GM21576 (cell line): ENCODE results near the gene RASGRF1.
"Not testable (repeated sequence)": the region's sequence is repeated elsewhere in the genome, so short reads cannot be mapped to it uniquely, and the experiment has no call there.

Experiments used
- ATAC-seq: cut with Tn5 transposase; IDR thresholded peaks from one replicate; pipeline ENCODE4 v1.9.1; 2021; ENCODE audit warnings: mild to moderate bottlenecking, moderate library complexity; ENCODE audit not compliant: unreplicated experiment

The RASGRF1 gene

DNA sequence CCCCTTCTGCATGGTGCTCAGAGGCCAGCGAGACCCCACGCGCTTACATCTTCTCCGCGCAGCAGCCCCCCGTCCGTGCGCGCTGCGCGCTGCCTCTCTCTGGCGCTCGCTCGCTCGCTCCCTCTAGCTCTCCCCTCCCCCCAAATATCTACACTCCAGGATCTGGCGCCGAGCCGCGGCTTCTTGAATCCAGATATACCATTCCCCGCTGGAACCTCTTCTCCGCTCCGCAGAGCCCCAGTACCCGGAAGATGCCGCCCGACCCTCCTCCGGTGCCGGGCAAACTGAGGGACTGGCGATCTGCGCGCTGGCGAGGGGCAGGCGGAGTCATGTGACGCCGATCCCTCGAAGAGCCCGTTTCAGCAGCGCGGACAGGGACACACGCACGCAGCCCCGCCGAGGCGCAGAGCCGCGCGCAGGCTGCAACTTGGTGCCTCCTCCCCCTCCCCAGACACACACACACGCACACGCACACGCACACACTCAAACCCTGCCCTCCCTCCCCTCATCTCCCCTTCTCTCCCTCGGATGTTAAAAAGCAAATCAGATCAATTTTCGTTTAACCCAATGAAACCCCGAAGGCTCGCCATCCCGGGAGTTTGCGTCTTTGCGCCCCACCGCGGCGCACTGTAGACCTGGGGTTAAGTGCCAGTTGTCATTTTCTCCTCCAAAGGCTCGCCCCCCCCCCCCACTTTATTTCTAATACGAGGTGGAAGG lies at the start of gene RASGRF1:
RASGRF1 (minus strand) TSS at position 294 of the 717 bp plus-strand sequence; CDS start at position 12, 282 bp downstream.
- no peak for ATAC-seq

DNA sequence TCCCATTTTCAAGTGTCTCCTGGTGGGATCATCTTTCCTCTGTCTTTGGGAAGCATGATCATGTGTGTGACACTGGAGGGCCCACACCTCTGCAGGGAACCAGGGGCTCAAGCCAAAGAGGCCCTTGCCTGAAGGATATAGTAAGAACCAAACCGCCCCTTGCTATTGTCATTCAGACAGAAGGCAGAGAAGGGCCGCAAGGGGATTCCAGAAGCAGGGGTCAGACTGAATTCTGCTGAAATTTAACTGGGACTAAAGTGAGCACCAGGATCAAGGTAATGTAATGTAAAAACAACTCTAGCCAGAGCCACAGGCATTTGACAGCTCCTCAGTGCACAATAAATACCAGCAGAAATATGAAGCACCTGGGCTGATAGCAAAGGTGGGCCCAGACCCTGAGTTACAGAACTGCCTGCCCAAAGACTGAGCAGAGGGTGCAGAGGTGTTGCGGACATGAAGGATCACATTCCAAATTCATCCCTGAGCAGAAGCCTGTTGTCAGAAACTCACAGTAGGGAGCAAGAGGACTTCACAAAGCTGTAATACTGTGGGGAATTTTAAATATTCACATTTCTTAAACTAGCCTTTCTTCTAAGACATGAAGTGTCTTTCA lies 46.0 kb upstream of the RASGRF1 start:
- no peak for ATAC-seq

DNA sequence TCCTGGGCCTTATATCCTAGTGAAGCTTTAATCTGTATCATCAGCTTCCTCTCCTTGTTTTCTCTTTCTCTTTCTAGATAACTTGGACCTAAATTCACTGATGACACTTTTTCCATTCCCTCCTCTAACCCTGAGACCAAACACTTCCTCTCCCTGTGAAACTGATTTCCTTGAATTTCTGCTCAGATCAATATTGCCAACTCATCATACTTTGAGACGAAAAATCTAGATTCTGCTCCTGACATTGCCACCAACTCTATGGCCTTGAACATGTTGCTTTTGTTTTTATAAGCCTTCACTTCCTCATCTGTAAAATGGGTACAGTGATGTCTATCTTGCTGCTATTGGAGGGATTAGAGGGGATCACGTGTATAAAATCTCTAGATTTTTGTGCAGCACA lies 42.7 kb upstream of the RASGRF1 start:
- no peak for ATAC-seq

- no peak for ATAC-seq
These were observed 42.2 kb upstream of the RASGRF1 start for GRCh38 chr15:79132770-79133169.

DNA sequence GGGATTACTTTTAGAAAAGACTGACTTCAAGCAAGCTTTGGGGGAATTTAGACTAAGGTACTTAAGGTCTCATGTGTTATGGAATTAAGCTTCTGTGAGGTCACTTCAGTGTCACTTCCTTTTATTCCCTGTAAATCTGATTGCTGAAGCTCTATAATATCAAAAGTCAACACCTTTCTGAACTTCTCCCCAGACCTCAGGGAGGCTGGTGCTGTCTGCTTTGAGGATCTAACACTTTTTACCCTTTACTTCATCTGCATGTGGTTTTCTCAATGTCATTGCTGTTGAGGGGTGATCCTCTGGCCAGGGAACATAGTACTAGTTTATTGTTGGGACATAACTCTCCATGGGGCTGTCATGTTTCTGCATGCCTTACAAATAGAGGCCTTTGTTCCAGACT lies 41.8 kb upstream of the RASGRF1 start:
- no peak for ATAC-seq

DNA sequence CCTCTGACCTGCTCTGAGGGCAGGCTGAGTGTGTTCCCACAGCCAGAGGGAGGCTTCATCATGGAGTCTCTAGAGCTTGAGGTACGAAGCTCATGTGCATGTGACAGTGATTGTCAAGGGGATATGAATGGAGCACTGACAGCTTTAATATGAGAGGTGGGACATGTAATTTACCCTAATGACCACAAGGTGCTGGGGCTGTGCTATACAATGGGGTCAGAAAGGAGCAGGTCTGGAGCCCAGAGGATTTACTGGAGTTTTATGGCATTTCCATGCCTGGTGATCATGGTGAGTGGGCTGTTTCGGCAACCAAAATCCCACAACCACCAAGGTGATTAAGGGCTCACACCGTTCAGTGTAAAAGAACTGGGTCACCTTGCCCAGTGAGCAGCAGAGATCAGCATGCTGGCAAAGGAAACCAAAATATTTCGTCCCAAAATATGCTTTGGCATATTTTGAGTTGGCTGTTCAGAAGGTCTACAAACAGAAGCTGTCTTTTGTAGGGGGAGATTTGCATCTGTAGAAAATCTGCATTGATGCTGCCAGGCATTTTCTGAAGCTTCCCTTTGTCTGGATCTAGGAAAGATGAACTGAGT lies 40.1 kb upstream of the RASGRF1 start:
- ATAC-seq: no peak

- ATAC-seq: no peak
These were observed 38.7 kb upstream of the RASGRF1 start for GRCh38 chr15:79129235-79129634.

DNA sequence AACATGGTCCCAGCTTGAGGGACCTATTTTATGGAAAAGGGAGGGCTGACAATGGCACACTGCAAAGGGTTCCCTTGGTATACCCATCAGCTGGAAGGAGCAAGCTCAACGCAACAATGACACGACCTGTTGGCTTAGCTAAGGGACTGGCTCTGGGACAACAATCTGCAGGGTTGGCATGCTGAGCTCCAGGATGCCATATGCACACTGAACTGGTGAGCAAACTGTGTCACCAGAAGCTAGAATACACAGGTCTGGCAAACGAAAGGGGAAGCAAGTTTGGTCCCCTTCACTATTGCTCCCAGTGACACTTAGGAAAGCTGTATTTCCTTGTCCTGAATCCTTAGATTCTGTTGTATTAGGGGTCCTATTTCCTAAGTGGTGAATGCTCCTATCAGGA lies 38.0 kb upstream of the RASGRF1 start:
- no peak for ATAC-seq

- no peak for ATAC-seq
These were observed 33.8 kb upstream of the RASGRF1 start for GRCh38 chr15:79124388-79124787.

GRCh38 chr15:79122991-79123390 lies 32.4 kb upstream of the RASGRF1 start:
- no peak for ATAC-seq

DNA sequence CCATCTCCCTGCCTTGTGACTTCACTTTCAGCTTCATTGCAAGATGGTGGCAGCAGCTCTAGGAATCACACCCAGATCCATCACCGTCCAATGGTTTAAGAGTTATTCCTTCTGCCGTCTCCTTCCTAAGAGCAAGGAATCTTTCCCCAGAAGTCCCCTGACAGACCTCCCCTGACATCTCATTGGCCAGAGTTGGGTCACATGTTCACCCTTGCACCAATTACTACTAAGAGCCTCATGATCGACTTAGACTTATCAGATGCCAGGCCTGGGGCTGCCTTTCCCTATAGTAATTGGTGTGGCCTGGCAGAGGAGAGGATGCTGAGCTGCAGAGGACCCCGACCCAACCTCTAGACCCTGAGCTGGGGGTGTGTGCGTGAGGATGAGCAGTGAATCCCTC lies 31.8 kb upstream of the RASGRF1 start:
- no peak for ATAC-seq

- ATAC-seq: no peak
These were observed 31.0 kb upstream of the RASGRF1 start for GRCh38 chr15:79121571-79121970.

DNA sequence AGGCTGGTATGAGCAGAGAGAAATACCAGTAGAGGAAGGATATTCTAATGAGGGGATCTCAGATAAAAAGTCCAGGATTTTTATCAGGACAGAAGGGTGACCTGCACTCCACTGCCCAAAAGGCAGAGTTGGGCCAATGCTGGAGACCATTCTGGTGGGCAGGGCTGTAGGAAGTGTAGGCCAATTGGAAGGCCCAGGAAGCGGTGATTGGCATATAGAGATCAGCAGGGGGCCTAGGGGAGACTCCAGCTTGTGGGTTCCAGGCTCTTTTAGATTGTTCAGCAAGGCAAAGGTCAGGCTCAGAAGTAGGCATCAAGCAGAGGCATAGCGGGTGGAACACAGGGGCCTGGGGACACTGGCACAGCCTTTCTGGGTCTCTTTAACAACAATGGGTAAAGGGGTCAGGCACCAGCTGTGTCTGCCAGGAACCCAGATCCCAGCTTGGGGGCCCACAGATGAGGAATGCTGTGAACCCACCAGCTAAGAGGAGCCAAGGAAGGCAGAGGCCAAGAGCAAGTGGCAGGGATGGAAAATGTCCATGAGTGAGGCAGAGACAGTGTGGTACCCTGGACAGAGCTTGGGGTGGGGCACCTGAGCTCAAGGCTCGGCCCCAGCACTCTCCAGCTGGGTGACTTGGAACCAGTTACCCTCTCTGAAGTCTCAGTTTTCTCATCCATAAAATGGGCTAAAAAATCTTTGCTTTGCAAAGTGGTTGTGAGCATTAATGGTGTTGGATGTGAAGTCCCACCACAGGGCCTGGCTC lies 27.0 kb upstream of the RASGRF1 start:
- no peak for ATAC-seq

DNA sequence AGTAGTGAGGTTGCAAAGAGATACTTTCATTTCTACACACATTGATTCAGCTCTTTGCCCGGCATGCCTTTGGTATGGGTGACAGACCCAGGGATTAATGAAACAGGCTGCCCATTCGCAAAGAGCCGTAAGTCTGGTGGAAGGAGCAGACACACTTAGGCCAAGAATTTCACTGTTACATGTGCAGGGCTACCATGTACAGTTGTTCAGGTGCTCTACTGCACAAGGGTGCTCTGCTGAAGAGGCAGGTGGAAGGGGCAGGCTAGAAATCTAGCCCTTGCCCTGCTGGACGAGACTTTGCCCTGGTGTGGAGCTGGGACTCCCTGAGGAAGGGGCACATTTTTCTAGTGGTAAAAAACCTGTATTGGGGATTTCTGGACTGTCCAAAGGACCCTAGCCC lies 26.2 kb upstream of the RASGRF1 start:
- ATAC-seq: no peak

DNA sequence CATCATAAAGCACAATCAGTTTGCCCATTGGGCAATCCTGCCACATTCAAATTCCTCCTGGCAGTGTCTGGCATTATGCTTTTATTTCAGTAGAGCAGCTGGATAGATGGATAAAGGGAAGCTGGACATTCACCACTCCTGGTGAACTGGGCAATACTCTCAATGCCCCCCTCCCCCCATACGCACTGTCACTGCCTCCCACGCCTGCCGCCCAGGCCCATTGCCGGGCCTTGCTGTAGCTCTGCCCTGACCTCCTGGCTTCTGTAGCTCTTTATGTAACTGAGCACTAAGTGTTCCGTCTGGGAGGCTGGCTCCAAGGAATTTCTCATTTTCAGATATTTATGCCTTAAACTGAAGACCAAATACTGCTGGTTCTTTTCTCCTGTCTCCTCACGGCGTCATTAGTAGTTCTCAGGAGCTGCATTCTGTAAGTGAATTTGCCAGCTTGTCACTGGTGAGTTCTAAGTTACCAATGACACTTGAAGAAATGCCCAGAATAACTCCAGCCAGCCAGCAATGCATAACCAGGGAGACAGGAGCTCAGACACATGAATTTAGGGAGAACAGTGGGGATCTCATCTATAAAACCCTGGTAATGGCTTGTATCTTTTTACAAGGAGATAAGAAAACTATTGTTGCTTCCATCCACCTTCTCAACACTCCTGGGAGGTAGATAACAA lies 25.5 kb upstream of the RASGRF1 start:
- no peak for ATAC-seq

DNA sequence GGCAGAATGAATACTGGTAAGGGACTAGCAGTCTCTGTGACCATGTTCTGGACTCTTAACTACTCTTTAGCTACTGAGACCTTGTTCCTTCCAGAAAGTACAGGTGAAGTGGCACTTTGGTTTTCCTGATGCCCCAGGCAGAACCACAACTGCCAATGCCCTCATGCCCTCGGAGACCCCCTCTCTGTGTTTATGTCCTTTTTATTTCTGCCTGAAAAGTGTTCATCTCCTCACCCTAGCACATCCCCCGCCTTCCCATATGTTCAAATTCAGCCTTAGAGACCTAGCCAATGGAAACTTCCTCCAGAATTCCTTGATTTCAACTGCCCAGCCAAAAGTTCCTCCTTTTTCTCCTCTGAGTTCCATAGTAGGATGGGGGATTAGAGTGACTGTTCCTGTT lies 23.3 kb upstream of the RASGRF1 start:
- ATAC-seq: no peak

- not testable (repeated sequence) for ATAC-seq
These were observed 20.8 kb upstream of the RASGRF1 start for GRCh38 chr15:79111404-79111803.

GRCh38 chr15:79105141-79105540 lies 14.6 kb upstream of the RASGRF1 start:
- no peak for ATAC-seq

GRCh38 chr15:79102595-79102994 lies 12.0 kb upstream of the RASGRF1 start:
- ATAC-seq: no peak

DNA sequence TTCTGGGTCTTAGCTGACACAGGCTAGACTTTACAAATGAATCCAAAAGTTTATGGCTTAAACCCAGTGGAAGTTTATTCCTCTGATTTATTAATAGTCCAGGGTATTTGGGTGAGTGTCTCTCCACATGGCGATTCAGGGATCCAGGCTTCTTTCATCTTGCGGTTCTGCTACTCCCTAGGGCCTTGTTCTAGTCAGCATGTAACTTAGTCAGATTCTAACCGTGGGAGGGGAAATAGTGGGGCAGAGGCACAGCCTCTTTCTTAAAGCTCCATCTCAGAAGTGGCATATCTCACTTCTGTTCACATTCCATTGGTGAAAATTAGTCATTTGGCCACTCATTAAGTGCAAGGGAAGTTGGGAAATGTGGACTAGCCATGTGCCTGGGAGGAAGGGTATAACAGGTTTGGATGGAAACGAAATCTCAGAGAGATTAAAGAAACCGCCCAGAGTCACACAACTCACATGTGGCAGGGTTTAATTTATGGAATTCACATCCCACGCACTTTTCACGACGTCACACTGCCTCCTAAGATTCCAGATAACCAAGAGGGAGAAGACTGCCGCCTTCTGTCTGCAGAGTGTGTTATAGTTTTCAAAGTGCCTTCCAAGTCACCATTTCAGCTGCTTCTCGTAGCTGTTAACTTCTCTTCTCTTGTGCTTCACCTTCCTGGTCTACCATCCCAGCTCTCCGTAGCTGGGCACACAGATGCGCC lies 11.4 kb upstream of the RASGRF1 start:
- no peak for ATAC-seq
